Measurements from ENCODE around the gene UGT2B10. TPM values are rescaled to one million over a fixed set of nuclear protein-coding genes. Genes with fewer than 3 reads are reported as not detected.
A peak's percentile ranks its signal among the peaks of the same experiment; 100 is the strongest.

Gene UGT2B10
- total and polyA plus RNA-seq, 9 of the 15 experiments (the other 6 are each of a cell fraction or from before 2014, with no cell fraction given): 0.18 TPM; not detected in 8

DNA sequence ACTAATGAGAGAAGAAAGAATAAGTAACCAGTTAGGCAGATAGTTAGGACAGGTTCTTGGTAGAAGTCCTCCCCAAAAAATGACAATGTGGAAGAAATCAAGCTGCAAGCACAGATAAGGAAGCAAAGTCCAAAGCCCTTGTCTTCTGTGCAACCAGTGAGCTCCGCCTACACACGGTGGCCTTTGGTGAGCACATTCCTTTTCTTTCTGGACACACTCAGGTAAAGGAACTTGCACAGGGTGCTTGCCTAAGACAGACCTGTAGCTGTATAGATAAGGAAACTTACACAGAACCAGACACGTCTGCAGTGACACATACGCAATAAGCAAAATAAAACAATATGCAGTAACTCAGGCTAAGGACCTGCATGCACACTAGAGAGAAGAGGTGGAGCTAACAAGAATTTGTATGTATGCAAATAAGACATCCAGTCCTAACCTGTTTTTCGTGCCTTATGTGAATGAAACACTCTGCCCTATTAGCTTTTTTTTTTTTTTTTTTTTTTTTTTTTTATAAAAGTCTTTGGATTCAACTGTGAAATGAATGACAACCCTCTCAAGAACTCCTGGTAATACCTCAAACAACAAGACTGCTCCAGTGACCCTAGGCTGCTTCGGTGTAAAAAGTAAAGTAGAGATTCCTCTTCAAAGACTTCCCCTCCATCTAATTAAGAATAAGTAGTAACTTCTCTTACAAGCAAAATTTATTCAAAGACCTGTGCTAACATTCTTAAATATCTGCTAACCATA lies 48.8 kb downstream of the UGT2B10 start (continued):
- TF ChIP-seq ZNF280A (IDR thresholded peaks at IDR 0.05; ENCODE audit: low read depth, partially characterized antibody): no peak
- no peak for TF ChIP-seq ZNF695 (CRISPR knock-in tag; IDR thresholded peaks at IDR 0.05)
- peak; percentile 35 for TF ChIP-seq NEUROD1 (IDR thresholded peaks at IDR 0.05; ENCODE audit: borderline replicate concordance, low read depth, low read length, partially characterized antibody)
- TF ChIP-seq FUS (optimal IDR thresholded peaks at IDR 0.05; ENCODE audit: low read depth, low read length): no peak
- no peak for TF ChIP-seq ELF2 (CRISPR knock-in tag; IDR thresholded peaks at IDR 0.05)
- TF ChIP-seq, protein P1, sequence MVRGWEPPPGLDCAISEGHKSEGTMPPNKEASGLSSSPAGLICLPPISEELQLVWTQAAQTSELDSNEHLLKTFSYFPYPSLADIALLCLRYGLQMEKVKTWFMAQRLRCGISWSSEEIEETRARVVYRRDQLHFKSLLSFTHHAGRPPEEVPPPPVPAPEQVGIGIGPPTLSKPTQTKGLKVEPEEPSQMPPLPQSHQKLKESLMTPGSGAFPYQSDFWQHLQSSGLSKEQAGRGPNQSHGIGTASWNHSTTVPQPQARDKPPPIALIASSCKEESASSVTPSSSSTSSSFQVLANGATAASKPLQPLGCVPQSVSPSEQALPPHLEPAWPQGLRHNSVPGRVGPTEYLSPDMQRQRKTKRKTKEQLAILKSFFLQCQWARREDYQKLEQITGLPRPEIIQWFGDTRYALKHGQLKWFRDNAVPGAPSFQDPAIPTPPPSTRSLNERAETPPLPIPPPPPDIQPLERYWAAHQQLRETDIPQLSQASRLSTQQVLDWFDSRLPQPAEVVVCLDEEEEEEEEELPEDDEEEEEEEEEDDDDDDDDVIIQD (CRISPR knock-in tag; IDR thresholded peaks at IDR 0.05): no peak
- TF ChIP-seq MECOM (CRISPR knock-in tag; IDR thresholded peaks at IDR 0.05): no peak
- TF ChIP-seq CC2D1A (IDR thresholded peaks at IDR 0.05): peak; percentile 79; the same call in 1 of the 2 replicates
- peak; percentile 87 for TF ChIP-seq LCOR (CRISPR knock-in tag; IDR thresholded peaks at IDR 0.05)
- peak; percentile 90 for TF ChIP-seq POLR2AphosphoS5 (IDR thresholded peaks at IDR 0.05; ENCODE audit: control insufficient read depth, insufficient read depth, low read depth, low read length)
- TF ChIP-seq NUFIP1 (IDR thresholded peaks at IDR 0.05; ENCODE audit: partially characterized antibody): no peak
- peak; percentile 94 for TF ChIP-seq ARID1B (IDR thresholded peaks at IDR 0.05)
- no peak for TF ChIP-seq AFF1 (IDR thresholded peaks at IDR 0.05; ENCODE audit: low read depth in 1 of 2, partially characterized antibody in 2 of 2)
- peak; percentile 6 for TF ChIP-seq MEIS2 (IDR thresholded peaks at IDR 0.05; ENCODE audit: partially characterized antibody)
- no peak for TF ChIP-seq DACH1 (IDR thresholded peaks at IDR 0.05; ENCODE audit: partially characterized antibody)
- TF ChIP-seq LEF1 (IDR thresholded peaks at IDR 0.05): 0 out of 2 replicates have a peak, but pooled peaks have one; percentile 29
- TF ChIP-seq BRCA1 (IDR thresholded peaks at IDR 0.05): no peak
- TF ChIP-seq BRCA1 (CRISPR knock-in tag; IDR thresholded peaks at IDR 0.05): no peak
